Endothelial cell of umbilical vein (primary cell): Measurements from ENCODE around the gene SMARCC1.

ENCODE experiments used
- EZH2 ChIP-seq: IDR thresholded peaks from 2 replicates; pipeline ENCODE4 v1.6.1; 2012; ENCODE audit warnings: borderline replicate concordance, low read depth, mild to moderate bottlenecking, moderate library complexity, low read length, inconsistent platforms; ENCODE audit not compliant: severe bottlenecking
- POLR2A ChIP-seq: IDR thresholded peaks from 2 replicates; pipeline ENCODE4 v1.6.1; 2012; ENCODE audit warnings: low read depth, mild to moderate bottlenecking, control low read depth, low read length
- POLR2AphosphoS5 ChIP-seq: IDR thresholded peaks from 2 replicates; pipeline ENCODE4 v1.6.1; 2012; ENCODE audit warnings: low read depth, mild to moderate bottlenecking, control low read depth, low read length, moderate library complexity; ENCODE audit not compliant: insufficient read depth

GRCh38 chr3:47732143-47732542 is 49.5 kb downstream of the SMARCC1 start:
- TF ChIP-seq POLR2AphosphoS5, result no peak
- no peak for TF ChIP-seq POLR2A
- TF ChIP-seq EZH2, result no peak
